ENCODE results near the gene ZNF474.

- TF ChIP-seq, protein P1, sequence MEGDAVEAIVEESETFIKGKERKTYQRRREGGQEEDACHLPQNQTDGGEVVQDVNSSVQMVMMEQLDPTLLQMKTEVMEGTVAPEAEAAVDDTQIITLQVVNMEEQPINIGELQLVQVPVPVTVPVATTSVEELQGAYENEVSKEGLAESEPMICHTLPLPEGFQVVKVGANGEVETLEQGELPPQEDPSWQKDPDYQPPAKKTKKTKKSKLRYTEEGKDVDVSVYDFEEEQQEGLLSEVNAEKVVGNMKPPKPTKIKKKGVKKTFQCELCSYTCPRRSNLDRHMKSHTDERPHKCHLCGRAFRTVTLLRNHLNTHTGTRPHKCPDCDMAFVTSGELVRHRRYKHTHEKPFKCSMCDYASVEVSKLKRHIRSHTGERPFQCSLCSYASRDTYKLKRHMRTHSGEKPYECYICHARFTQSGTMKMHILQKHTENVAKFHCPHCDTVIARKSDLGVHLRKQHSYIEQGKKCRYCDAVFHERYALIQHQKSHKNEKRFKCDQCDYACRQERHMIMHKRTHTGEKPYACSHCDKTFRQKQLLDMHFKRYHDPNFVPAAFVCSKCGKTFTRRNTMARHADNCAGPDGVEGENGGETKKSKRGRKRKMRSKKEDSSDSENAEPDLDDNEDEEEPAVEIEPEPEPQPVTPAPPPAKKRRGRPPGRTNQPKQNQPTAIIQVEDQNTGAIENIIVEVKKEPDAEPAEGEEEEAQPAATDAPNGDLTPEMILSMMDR (conservative IDR thresholded peaks at IDR 0.05 in 1 of 2, IDR thresholded peaks at IDR 0.05 in 1 of 2; ENCODE audit: extremely low read depth in 1 of 2, insufficient read depth in 1 of 2, low read depth in 1 of 2, low read length in 2 of 2), result no peak
- TF ChIP-seq EZH2 (IDR thresholded peaks at IDR 0.05; ENCODE audit: borderline replicate concordance, low read length), result no peak
Observed at GRCh38 chr5:122102825-122103224, 26.5 kb upstream of the ZNF474 start.
